GM12878 (cell line): Measurements from ENCODE around the gene PLAGL2. TPM values are rescaled to one million over a fixed set of nuclear protein-coding genes. Genes with fewer than 3 reads are reported as not detected.

Source experiments
- ATAC-seq: fragments of 200-7000 bp; cut with Tn5 transposase; 3 replicates; pipeline ENCODE4 v1.9.1; 2020; ENCODE audit warnings: mild to moderate bottlenecking, moderate library complexity
- BruUV-seq: library from RNA; stranded (reverse); fragments of 400-500 nt; replicated peaks from 2 replicates; lab custom pipeline; 2021; lab: Mats Ljungman, UMichigan
- CTCF ChIA-PET: fragments of 300-600 bp; sonication (Branson Sonifier 250); formaldehyde crosslinking; extraction: SDS; loops from one replicate; lab custom pipeline; 2021; ENCODE audit warnings: inconsistent platforms; lab: Yijun Ruan, JAX
- POLR2A ChIA-PET: fragments of 350-600 bp; formaldehyde crosslinking; extraction: SDS; loops from one replicate; lab custom pipeline; 2021; ENCODE audit warnings: inconsistent platforms; lab: Charles Lee
- RAD21 ChIA-PET: fragments of 300-600 bp; sonication (Branson Sonifier 250); formaldehyde crosslinking; loops from one replicate; lab custom pipeline; 2023; ENCODE audit warnings: antibody characterized with exemption; ENCODE audit not compliant: unreplicated experiment; lab: Charles Lee
- SMC1A ChIA-PET: fragments of 300-600 bp; sonication (Branson Sonifier 250); formaldehyde crosslinking; loops from one replicate; lab custom pipeline; 2023; ENCODE audit not compliant: unreplicated experiment, uncharacterized antibody; lab: Charles Lee
- DNase-seq: peaks from one replicate; pipeline ENCODE4 v3.0.0-alpha.2; 2011; ENCODE audit warnings: low read depth, low spot score
- FAIRE-seq: peaks from 3 replicates; lab custom pipeline; 2011; peaks lifted over from hg19 to GRCh38; lab: Jason Lieb, UNC
- H2AFZ ChIP-seq: 2 replicates; pipeline ENCODE4 v1.6.0; 2011; ENCODE audit warnings: low read depth, low read length, control low read depth; ENCODE audit not compliant: control insufficient read depth
- H3K27ac ChIP-seq: 2 replicates; pipeline ENCODE4 v1.5.1; 2011; ENCODE audit warnings: control low read depth; ENCODE audit not compliant: control insufficient read depth, insufficient read depth
- H3K27me3 ChIP-seq, 2 experiments: replicated peaks in 1 of 2; 2 replicates each; pipeline versions ENCODE4 v1.6.0 to v1.6.1; 2011; ENCODE audit warnings: low read length in 1 of 2; ENCODE audit not compliant: control insufficient read depth in 2 of 2, insufficient read depth in 2 of 2
- H3K36me3 ChIP-seq, 2 experiments: 2 replicates each; pipeline ENCODE4 v1.5.1; 2011; ENCODE audit warnings: low read length in 1 of 2; ENCODE audit not compliant: control insufficient read depth in 2 of 2, insufficient read depth in 2 of 2
- H3K4me1 ChIP-seq: 2 replicates; pipeline ENCODE4 v1.6.1; 2011; ENCODE audit warnings: mild to moderate bottlenecking, low read length, moderate library complexity, mixed read lengths; ENCODE audit not compliant: control insufficient read depth, insufficient read depth
- H3K4me2 ChIP-seq: 2 replicates; pipeline ENCODE4 v1.6.0; 2011; ENCODE audit warnings: control low read depth; ENCODE audit not compliant: control insufficient read depth, insufficient read depth
- H3K4me3 ChIP-seq: fragments of 200-600 bp; sonication (generic); 2 replicates; pipeline ENCODE4 v1.5.1; 2016
- H3K79me2 ChIP-seq: 2 replicates; pipeline ENCODE4 v1.6.0; 2011; ENCODE audit warnings: low read length; ENCODE audit not compliant: control insufficient read depth, insufficient read depth
- H3K9ac ChIP-seq: 2 replicates; pipeline ENCODE4 v1.8.0; 2011; ENCODE audit warnings: low read length, control low read depth, mixed read lengths; ENCODE audit not compliant: control insufficient read depth, insufficient read depth
- H3K9me3 ChIP-seq: replicated peaks from 3 replicates; pipeline ENCODE4 v1.5.1; 2011; ENCODE audit warnings: mild to moderate bottlenecking, low read length; ENCODE audit not compliant: control insufficient read depth, insufficient read depth
- H4K20me1 ChIP-seq: 2 replicates; pipeline ENCODE4 v1.6.0; 2011; ENCODE audit not compliant: control insufficient read depth, insufficient read depth
- CTCF ChIP-seq, 3 experiments: IDR thresholded peaks in 2 of 3; conservative IDR thresholded peaks in 1 of 3; 2 replicates each; pipeline ENCODE4 v1.5.1; 2011; ENCODE audit warnings: low read depth in 3 of 3, low read length in 3 of 3, mild to moderate bottlenecking in 3 of 3, control low read depth in 2 of 3, moderate library complexity in 2 of 3, inconsistent platforms in 1 of 3, mixed read lengths in 1 of 3; ENCODE audit not compliant: control insufficient read depth in 2 of 3, insufficient read depth in 1 of 3; ENCODE audit errors: extremely low read depth in 1 of 3
- FOXK2 ChIP-seq: fragments of 450-650 bp; IDR thresholded peaks from 2 replicates; pipeline ENCODE4 v1.6.1; 2017; ENCODE audit warnings: mild to moderate bottlenecking, moderate library complexity
- SMAD1 ChIP-seq: fragments of 450-650 bp; IDR thresholded peaks from 2 replicates; pipeline ENCODE4 v1.6.1; 2018; ENCODE audit warnings: mild to moderate bottlenecking, low read depth; ENCODE audit not compliant: partially characterized antibody
- SP1 ChIP-seq: IDR thresholded peaks from one replicate; pipeline ENCODE4 v1.6.1; 2011; ENCODE audit warnings: low read depth, low read length
- ZBTB40 ChIP-seq: fragments of 450-650 bp; IDR thresholded peaks from 2 replicates; pipeline ENCODE4 v1.6.1; 2016; ENCODE audit warnings: mild to moderate bottlenecking, moderate library complexity, borderline replicate concordance
- WGBS: methylation state at CpG from one replicate; pipeline ENCODE4 v1.1.6; 2016; ENCODE audit warnings: low lambda C conversion rate; ENCODE audit not compliant: insufficient replicate concordance, insufficient coverage; ENCODE audit errors: missing lambda C conversion rate; 5-methylcytosine and 5-hydroxymethylcytosine counted together
- in situ Hi-C: fragments of 300-500 bp; cut with MboI; formaldehyde crosslinking; loops from 9 replicates; pipeline ENCODE4 v1.14.3; 2018; ENCODE audit warnings: mixed read lengths
- intact Hi-C: fragments of 100-400 bp; cut with micrococcal nuclease; formaldehyde crosslinking; loops from one replicate; pipeline ENCODE4 v1.14.2; 2022; ENCODE audit not compliant: unreplicated experiment
- polyA plus RNA-seq, 11 experiments: library from polyadenylated mRNA; depleted of rRNA in 4 of 11; unstranded in 6 of 11; stranded (reverse) in 5 of 11; fragments of >200 nt; fragmentation: Nextera tagmentation in 4 of 11; fragmentation: Illumina TruSeq in 1 of 11; extraction: Ambion mirVana in 4 of 11; extraction: Trizol in 1 of 11; gene quantifications; 1 replicate in 1 of 11; 2 replicates in 10 of 11; pipeline versions ENCODE4 v1.2.1 to v1.2.3, GENCODE V29; 2011 to 2016; ENCODE audit warnings: inconsistent platforms in 2 of 11, missing spikeins in 2 of 11, low read depth in 1 of 11
- total RNA-seq, 4 experiments: library from RNA; depleted of rRNA in 3 of 4; stranded (reverse); fragments of >200 nt in 3 of 4; fragmentation: Illumina TruSeq in 1 of 4; extraction: Trizol in 1 of 4; gene quantifications; 2 replicates each; pipeline versions ENCODE4 v1.2.1 to v1.2.3, GENCODE V29; 2013 to 2021
- TF ChIP-seq, protein P1 (sequence below): fragments of 450-650 bp; conservative IDR thresholded peaks from 2 replicates; pipeline ENCODE4 v1.6.1; 2017; ENCODE audit warnings: mild to moderate bottlenecking, moderate library complexity

PLAGL2 gene
- total and polyA plus RNA-seq, 10 of the 15 experiments (the other 5 are each of a cell fraction or from before 2014, with no cell fraction given): 4.4 to 32.3 (median 13.3) TPM

DNA sequence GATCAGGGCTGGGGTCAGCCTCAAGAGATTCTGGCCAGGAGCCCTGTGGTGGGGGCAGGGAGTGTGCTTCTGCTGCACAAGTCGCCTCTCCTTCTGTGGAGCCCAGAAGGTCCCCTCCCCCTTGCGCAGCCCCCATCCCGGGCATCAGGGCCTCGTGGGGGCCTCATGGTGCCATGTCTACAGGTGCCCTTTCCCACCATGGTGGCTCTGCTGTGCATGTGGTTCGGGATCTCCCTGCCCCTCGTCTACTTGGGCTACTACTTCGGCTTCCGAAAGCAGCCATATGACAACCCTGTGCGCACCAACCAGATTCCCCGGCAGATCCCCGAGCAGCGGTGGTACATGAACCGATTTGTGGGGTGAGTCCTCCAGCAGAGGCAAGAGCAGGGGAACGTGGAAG lies 49.9 kb downstream of the PLAGL2 start:
- RAD21 ChIA-PET: interaction anchor here (0.5 kb wide), 1 partner anchor 227 kb away, joined by 3 read pairs; no protein-coding TSS in a partner anchor
- 98% methylated on average over 14 of the region's 14 CpGs for WGBS
- intact Hi-C loops (no loop called here), in situ Hi-C loops (no loop called here)
- CTCF ChIA-PET: no interaction called here
- H2AFZ ChIP-seq: no peak overlapping the region
- H3K9me3 ChIP-seq: no peaks in the 10 kb centered on the region
- ATAC-seq (no peak), FAIRE-seq (no peak), DNase-seq (no peak)
- no TSS peak for BruUV-seq
- H3K79me2 ChIP-seq: no peaks in the 10 kb centered on the region
- peaks cover 15 to 35% of the 10 kb centered on the region in 2 experiments for H3K36me3 ChIP-seq
- H3K9ac ChIP-seq: no peak overlapping the region
- no peaks in the 10 kb centered on the region for H3K27me3 ChIP-seq
- H3K4me3 ChIP-seq: no peak overlapping the region
- SMC1A ChIA-PET: no interaction called here
- H3K27ac ChIP-seq: no peak overlapping the region
- POLR2A ChIA-PET: no interaction called here
- H4K20me1 ChIP-seq: no peaks in the 10 kb centered on the region
- H3K4me1 ChIP-seq: peaks cover 10% of the 10 kb centered on the region
- H3K4me2 ChIP-seq: no peak overlapping the region
- no peak for TF ChIP-seq SP1
- no peak for TF ChIP-seq SMAD1
- TF ChIP-seq, protein P1, sequence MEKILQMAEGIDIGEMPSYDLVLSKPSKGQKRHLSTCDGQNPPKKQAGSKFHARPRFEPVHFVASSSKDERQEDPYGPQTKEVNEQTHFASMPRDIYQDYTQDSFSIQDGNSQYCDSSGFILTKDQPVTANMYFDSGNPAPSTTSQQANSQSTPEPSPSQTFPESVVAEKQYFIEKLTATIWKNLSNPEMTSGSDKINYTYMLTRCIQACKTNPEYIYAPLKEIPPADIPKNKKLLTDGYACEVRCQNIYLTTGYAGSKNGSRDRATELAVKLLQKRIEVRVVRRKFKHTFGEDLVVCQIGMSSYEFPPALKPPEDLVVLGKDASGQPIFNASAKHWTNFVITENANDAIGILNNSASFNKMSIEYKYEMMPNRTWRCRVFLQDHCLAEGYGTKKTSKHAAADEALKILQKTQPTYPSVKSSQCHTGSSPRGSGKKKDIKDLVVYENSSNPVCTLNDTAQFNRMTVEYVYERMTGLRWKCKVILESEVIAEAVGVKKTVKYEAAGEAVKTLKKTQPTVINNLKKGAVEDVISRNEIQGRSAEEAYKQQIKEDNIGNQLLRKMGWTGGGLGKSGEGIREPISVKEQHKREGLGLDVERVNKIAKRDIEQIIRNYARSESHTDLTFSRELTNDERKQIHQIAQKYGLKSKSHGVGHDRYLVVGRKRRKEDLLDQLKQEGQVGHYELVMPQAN: no peak
- no peak for TF ChIP-seq ZBTB40
- TF ChIP-seq CTCF (IDR thresholded peaks at IDR 0.05 in 2 of 3, conservative IDR thresholded peaks at IDR 0.05 in 1 of 3; ENCODE audit: control insufficient read depth in 2 of 3, extremely low read depth in 1 of 3, insufficient read depth in 1 of 3, low read depth in 3 of 3, low read length in 3 of 3): no peak
- no peak for TF ChIP-seq FOXK2
